Endothelial cell of umbilical vein (primary cell): ENCODE measurements around the gene METTL26. TPM values are rescaled to one million over a fixed set of nuclear protein-coding genes. Genes with fewer than 3 reads are reported as not detected.

Source experiments
- BruUV-seq: library from RNA; stranded (reverse); fragments of 400-500 nt; replicated peaks from 2 replicates; lab custom pipeline; 2021; lab: Mats Ljungman, UMichigan
- CTCF ChIA-PET: fragments of 300-600, 350-600 bp; sonication (Branson Sonifier 250); formaldehyde crosslinking; loops from one replicate; lab custom pipeline; 2021; ENCODE audit warnings: antibody characterized with exemption, inconsistent platforms; lab: Charles Lee
- POLR2A ChIA-PET: fragments of 300-600, 350-600 bp; sonication (Branson Sonifier 250); formaldehyde crosslinking; loops from one replicate; lab custom pipeline; 2021; ENCODE audit warnings: antibody characterized with exemption, inconsistent platforms; lab: Charles Lee
- DNase-seq: peaks from one replicate; pipeline ENCODE4 v3.0.0-alpha.2; 2011; ENCODE audit warnings: low read depth, low spot score
- FAIRE-seq: peaks from 2 replicates; lab custom pipeline; 2011; peaks lifted over from hg19 to GRCh38; lab: Jason Lieb, UNC
- H2AFZ ChIP-seq: 2 replicates; pipeline ENCODE4 v1.6.0; 2012; ENCODE audit warnings: low read depth, low read length, control low read depth, inconsistent platforms
- H3K27ac ChIP-seq: 2 replicates; pipeline ENCODE4 v1.5.1; 2011; ENCODE audit warnings: low read depth, mild to moderate bottlenecking, control low read depth, low read length, moderate library complexity; ENCODE audit not compliant: insufficient read depth
- H3K27me3 ChIP-seq, 2 experiments: 2 replicates each; pipeline versions ENCODE4 v1.6.0 to v1.6.1; 2011; ENCODE audit warnings: low read length in 2 of 2, mixed read lengths in 1 of 2; ENCODE audit not compliant: control insufficient read depth in 2 of 2, insufficient read depth in 2 of 2
- H3K36me3 ChIP-seq, 2 experiments: 2 replicates in 1 of 2; 3 replicates in 1 of 2; pipeline ENCODE4 v1.5.1; 2011; ENCODE audit warnings: low read length in 2 of 2, mild to moderate bottlenecking in 1 of 2, moderate library complexity in 1 of 2; ENCODE audit not compliant: control insufficient read depth in 2 of 2, insufficient read depth in 2 of 2; ENCODE audit errors: extremely low read depth in 1 of 2
- H3K4me1 ChIP-seq: 3 replicates; pipeline ENCODE4 v1.5.1; 2011; ENCODE audit warnings: mild to moderate bottlenecking, low read length; ENCODE audit not compliant: control insufficient read depth, insufficient read depth; ENCODE audit errors: extremely low read depth
- H3K4me2 ChIP-seq: 2 replicates; pipeline ENCODE4 v1.6.1; 2011; ENCODE audit warnings: low read length, control low read depth, mixed read lengths; ENCODE audit not compliant: insufficient read depth
- H3K4me3 ChIP-seq, 3 experiments: fragments of 200-600 bp in 1 of 3; sonication (generic), shearing (Covaris generic) in 1 of 3; replicated peaks in 1 of 3; 2 replicates each; pipeline ENCODE4 v1.5.1; 2011 to 2016; ENCODE audit warnings: control low read depth in 3 of 3, low read length in 3 of 3, mild to moderate bottlenecking in 2 of 3, inconsistent platforms in 1 of 3, low read depth in 1 of 3, moderate library complexity in 1 of 3; ENCODE audit not compliant: insufficient read depth in 1 of 3
- H3K79me2 ChIP-seq: 2 replicates; pipeline ENCODE4 v1.6.0; 2012; ENCODE audit warnings: low read length, inconsistent platforms; ENCODE audit not compliant: control insufficient read depth, insufficient read depth
- H3K9ac ChIP-seq: replicated peaks from 2 replicates; pipeline ENCODE3; 2011; ENCODE audit warnings: low read length, control low read depth; ENCODE audit not compliant: insufficient read depth; ENCODE audit errors: extremely low read depth
- H3K9me1 ChIP-seq: replicated peaks from 3 replicates; pipeline ENCODE4 v1.6.0; 2011; ENCODE audit warnings: mild to moderate bottlenecking, low read length; ENCODE audit not compliant: control insufficient read depth, insufficient read depth; ENCODE audit errors: extremely low read depth
- H3K9me3 ChIP-seq: replicated peaks from 2 replicates; pipeline ENCODE4 v1.5.1; 2012; ENCODE audit warnings: low read length, inconsistent platforms; ENCODE audit not compliant: control insufficient read depth, insufficient read depth
- H4K20me1 ChIP-seq: replicated peaks from 2 replicates; pipeline ENCODE3; 2011; ENCODE audit warnings: mild to moderate bottlenecking, low read length; ENCODE audit not compliant: control insufficient read depth, insufficient read depth; ENCODE audit errors: extremely low read depth
- EZH2 ChIP-seq: IDR thresholded peaks from 2 replicates; pipeline ENCODE4 v1.6.1; 2012; ENCODE audit warnings: borderline replicate concordance, low read depth, mild to moderate bottlenecking, moderate library complexity, low read length, inconsistent platforms; ENCODE audit not compliant: severe bottlenecking
- FOS ChIP-seq: IDR thresholded peaks from 2 replicates; pipeline ENCODE4 v1.6.1; 2011; ENCODE audit warnings: mild to moderate bottlenecking, low read length, moderate library complexity, borderline replicate concordance; ENCODE audit not compliant: insufficient read depth
- GATA2 ChIP-seq: IDR thresholded peaks from 2 replicates; pipeline ENCODE4 v1.7.0; 2011; ENCODE audit warnings: low read depth, mild to moderate bottlenecking, moderate library complexity, mixed read lengths, low read length; ENCODE audit not compliant: insufficient read length, insufficient read depth
- JUN ChIP-seq: IDR thresholded peaks from 2 replicates; pipeline ENCODE4 v1.6.1; 2011; ENCODE audit warnings: borderline replicate concordance, low read depth; ENCODE audit not compliant: insufficient read length, insufficient read depth
- MYC ChIP-seq: IDR thresholded peaks from one replicate; pipeline ENCODE4 v1.6.1; 2011; ENCODE audit warnings: mild to moderate bottlenecking, low read depth, low read length
- POLR2A ChIP-seq: IDR thresholded peaks from 2 replicates; pipeline ENCODE4 v1.6.1; 2012; ENCODE audit warnings: low read depth, mild to moderate bottlenecking, control low read depth, low read length
- POLR2AphosphoS5 ChIP-seq: IDR thresholded peaks from 2 replicates; pipeline ENCODE4 v1.6.1; 2012; ENCODE audit warnings: low read depth, mild to moderate bottlenecking, control low read depth, low read length, moderate library complexity; ENCODE audit not compliant: insufficient read depth
- dilution Hi-C: fragments of 300-500 bp; cut with MboI; formaldehyde crosslinking; loops from one replicate; pipeline ENCODE4 v1.15.0; 2019; ENCODE audit warnings: low sequenced_read_pairs; ENCODE audit not compliant: extremely low pct_ligation_motif_present
- intact Hi-C: fragments of 100-400 bp; cut with micrococcal nuclease; formaldehyde crosslinking; loops from one replicate; pipeline ENCODE4 v1.10.0; 2022
- polyA plus RNA-seq, 4 experiments: library from polyadenylated mRNA; depleted of rRNA in 3 of 4; stranded (reverse) in 3 of 4; unstranded in 1 of 4; fragments of >200 nt; gene quantifications; 2 replicates each; pipeline versions ENCODE4 v1.2.1 to v1.2.3, GENCODE V29; 2011 to 2012; ENCODE audit warnings: missing spikeins in 1 of 4
- total RNA-seq: library from RNA; stranded (reverse); gene quantifications from 2 replicates; pipeline ENCODE4 v1.2.3, GENCODE V29; 2021
- TF ChIP-seq, protein P1 (sequence below): IDR thresholded peaks from 2 replicates; pipeline ENCODE4 v1.6.1; 2011; ENCODE audit not compliant: insufficient read depth, insufficient read length
- TF ChIP-seq, protein P2 (sequence below), 2 donors: IDR thresholded peaks; 1 replicate in 1 of 2; 2 replicates in 1 of 2; pipeline ENCODE4 v1.5.1; 2011; ENCODE audit warnings: low read length in 2 of 2, mild to moderate bottlenecking in 2 of 2, moderate library complexity in 2 of 2, control low read depth in 1 of 2, inconsistent platforms in 1 of 2, low read depth in 1 of 2; ENCODE audit not compliant: insufficient read depth in 1 of 2; ENCODE audit errors: extremely low read depth in 1 of 2

The METTL26 gene
- total and polyA plus RNA-seq, 2 donors (not counting 3 experiments of a cell fraction or from before 2014, with no cell fraction given), result 114 to 138 TPM

- intact Hi-C loops, result no loop called here
- POLR2A ChIA-PET, result no interaction called here
- Histone ChIP-seq H3K79me2 (peaks cover 4% of the 10 kb centered on the region), H2AFZ (no peak overlapping the region), H3K4me1 (no peaks in the 10 kb centered on the region), H3K9ac (no peak overlapping the region), H3K27ac (no peak overlapping the region), H3K36me3 (peaks cover 5 to 35% of the 10 kb centered on the region in 2 experiments), H3K4me2 (no peak overlapping the region), H3K4me3 (no peak overlapping the region), H3K27me3 (no peaks in the 10 kb centered on the region), H4K20me1 (no peaks in the 10 kb centered on the region), H3K9me1 (no peaks in the 10 kb centered on the region), H3K9me3 (no peaks in the 10 kb centered on the region)
- DNase-seq (no peak), FAIRE-seq (no peak)
- CTCF ChIA-PET, result interaction anchor here (1.5 kb wide), 1 partner anchor 11 kb away, joined by 4 read pairs; no protein-coding TSS in a partner anchor
- TF ChIP-seq GATA2, result no peak
- no peak for TF ChIP-seq POLR2A
- no peak for TF ChIP-seq POLR2AphosphoS5
- TF ChIP-seq, protein P1, sequence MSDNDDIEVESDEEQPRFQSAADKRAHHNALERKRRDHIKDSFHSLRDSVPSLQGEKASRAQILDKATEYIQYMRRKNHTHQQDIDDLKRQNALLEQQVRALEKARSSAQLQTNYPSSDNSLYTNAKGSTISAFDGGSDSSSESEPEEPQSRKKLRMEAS, result no peak
- TF ChIP-seq JUN, result no peak
- TF ChIP-seq FOS, result no peak
- TF ChIP-seq EZH2, result no peak
- TF ChIP-seq, protein P2, sequence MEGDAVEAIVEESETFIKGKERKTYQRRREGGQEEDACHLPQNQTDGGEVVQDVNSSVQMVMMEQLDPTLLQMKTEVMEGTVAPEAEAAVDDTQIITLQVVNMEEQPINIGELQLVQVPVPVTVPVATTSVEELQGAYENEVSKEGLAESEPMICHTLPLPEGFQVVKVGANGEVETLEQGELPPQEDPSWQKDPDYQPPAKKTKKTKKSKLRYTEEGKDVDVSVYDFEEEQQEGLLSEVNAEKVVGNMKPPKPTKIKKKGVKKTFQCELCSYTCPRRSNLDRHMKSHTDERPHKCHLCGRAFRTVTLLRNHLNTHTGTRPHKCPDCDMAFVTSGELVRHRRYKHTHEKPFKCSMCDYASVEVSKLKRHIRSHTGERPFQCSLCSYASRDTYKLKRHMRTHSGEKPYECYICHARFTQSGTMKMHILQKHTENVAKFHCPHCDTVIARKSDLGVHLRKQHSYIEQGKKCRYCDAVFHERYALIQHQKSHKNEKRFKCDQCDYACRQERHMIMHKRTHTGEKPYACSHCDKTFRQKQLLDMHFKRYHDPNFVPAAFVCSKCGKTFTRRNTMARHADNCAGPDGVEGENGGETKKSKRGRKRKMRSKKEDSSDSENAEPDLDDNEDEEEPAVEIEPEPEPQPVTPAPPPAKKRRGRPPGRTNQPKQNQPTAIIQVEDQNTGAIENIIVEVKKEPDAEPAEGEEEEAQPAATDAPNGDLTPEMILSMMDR (IDR thresholded peaks at IDR 0.05; ENCODE audit: extremely low read depth in 1 of 2, insufficient read depth in 1 of 2, low read depth in 1 of 2, low read length in 2 of 2), result no peak
- no peak for TF ChIP-seq MYC
- no TSS peak for BruUV-seq
- dilution Hi-C loops, result no loop called here
Observed at GRCh38 chr16:674214-674881, 38.2 kb upstream of the METTL26 start.
